Occipital lobe (tissue), 3 donors: ENCODE results near the gene LRRC37B. TPM values are rescaled to one million over a fixed set of nuclear protein-coding genes. Genes with fewer than 3 reads are reported as not detected.
"Not testable (repeated sequence)": the region's sequence is repeated elsewhere in the genome, so short reads cannot be mapped to it uniquely, and the experiment has no call there.

Experiments
- DNase-seq: peaks from one replicate; lab custom pipeline; 2025; lab: John Stamatoyannopoulos, UW
- small RNA-seq: library from RNA; depleted of rRNA; stranded (forward); fragments of <200 nt; gene quantifications from one replicate; pipeline ENCODE3, GENCODE V24; 2014
- total RNA-seq: library from RNA; depleted of rRNA; stranded (reverse); fragments of >200 nt; gene quantifications from one replicate; pipeline ENCODE4 v1.2.3, GENCODE V29; 2014

LRRC37B gene
- total RNA-seq, 1 donor from 2014 or later = 79.5 TPM

DNA sequence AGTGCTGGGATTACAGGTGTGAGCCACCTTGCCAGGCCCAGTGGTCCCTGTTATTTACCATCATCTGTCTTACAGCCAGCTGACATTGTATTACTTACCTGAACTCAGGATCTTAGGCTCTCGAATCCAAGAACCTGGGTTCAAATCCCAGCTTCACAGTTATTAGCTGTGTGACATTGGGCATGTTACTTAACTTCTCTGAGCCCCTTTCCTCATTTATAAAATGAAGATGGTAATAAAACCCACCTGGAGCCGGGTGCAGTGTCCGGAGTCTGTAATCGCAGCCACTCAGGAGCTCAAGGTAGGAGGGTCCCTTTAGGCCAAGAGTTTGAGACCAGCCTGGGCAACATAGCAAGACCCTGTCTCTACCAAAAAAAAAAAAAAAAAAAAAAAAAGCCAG, 79.7 kb downstream of the LRRC37B start:
- not testable (repeated sequence) for DNase-seq

DNA sequence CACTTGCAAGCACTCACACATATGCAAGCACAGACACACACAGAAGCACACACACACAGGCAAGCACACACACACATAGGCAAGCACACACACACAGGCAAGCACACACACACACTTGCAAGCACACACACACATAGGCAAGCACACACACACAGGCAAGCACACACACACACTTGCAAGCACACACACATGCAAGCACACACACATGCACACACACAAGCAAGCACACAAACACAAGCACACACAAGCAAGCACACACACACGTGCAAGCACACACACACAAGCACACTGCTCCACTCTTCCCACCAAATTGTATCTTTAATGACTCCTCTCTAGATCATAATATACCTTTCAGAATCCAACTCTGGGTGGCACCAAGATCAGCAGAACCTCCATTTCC, 84.9 kb downstream of the LRRC37B start:
- DNase-seq = not testable (repeated sequence)

DNA sequence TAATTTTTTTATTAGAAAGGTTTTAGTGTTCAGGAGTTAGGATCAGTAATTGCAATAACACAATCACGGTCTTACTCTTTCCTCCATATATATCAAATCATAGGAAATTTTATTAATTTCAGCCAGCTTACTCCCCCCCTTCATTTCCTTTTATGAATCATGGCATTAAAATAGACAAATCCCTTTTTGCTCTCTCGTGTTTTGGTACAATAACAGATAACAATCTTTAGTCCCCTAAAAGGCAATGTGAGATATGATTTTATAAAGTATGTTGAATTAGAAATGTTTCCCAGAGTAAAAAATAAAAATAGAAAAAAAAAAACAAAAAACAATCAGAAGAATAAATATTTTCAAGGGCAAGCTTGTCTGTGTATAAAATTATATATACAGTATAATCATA, 92.5 kb downstream of the LRRC37B start:
- no peak for DNase-seq

GRCh38 chr17:32100323-32100722, 93.1 kb downstream of the LRRC37B start:
- DNase-seq = not testable (repeated sequence)

DNA sequence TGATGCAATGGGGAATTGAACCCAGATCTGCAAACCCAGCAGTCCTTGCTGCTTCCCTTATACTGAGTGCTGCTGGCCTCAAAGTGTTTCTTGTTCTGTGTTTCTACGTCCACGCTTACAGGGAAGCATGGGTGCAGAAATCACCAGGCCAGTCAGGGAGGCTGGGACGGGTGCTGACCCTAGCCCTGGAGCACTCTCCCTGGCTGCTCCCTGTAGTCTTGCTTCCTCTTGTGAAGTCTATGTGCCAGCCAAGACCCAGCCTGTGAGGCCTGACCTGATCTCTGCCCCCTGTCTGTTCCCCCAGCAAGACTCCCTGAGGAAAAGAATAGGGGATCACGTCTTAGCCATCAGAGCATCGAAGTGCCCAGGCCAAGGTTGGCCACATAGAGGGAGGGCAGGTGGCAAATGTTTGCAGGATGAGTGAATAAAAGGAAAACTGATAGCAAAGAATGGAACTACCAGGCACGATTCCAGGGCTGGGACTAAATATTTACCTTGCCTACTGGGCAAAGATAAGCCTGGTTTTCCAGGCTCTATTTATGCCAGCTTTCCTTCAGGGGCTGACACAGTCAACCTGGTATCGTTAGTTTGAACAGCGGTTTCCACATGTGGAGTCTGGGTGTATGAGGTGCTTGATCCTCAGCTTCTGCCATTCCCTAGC, 93.9 kb downstream of the LRRC37B start:
- no peak for DNase-seq

GRCh38 chr17:32102172-32102571, 95.0 kb downstream of the LRRC37B start:
- DNase-seq = no peak

GRCh38 chr17:32102646-32103186, 95.5 kb downstream of the LRRC37B start:
- DNase-seq = no peak

Small RNAs within 50 kb of the gene (small RNA-seq; reads per million reads assigned to genes)
- not detected for gene AC090616.4
- not detected for gene RNA5SP437

Other genes with a start within 250 kb of the LRRC37B start
- gene COPRS, start 148.1 kb upstream of the LRRC37B start, total RNA-seq = 26.2 TPM
- gene UTP6, start 105.7 kb upstream of the LRRC37B start, total RNA-seq = 47.1 TPM
- 38.2 TPM for gene SUZ12, start 70.4 kb upstream of the LRRC37B start, total RNA-seq
- 131 TPM for gene RHOT1, start 135.1 kb downstream of the LRRC37B start, total RNA-seq